Measurements from ENCODE around the gene MAP4K3. TPM values are rescaled to one million over a fixed set of nuclear protein-coding genes. Genes with fewer than 3 reads are reported as not detected.
"Not testable (repeated sequence)": the region's sequence is repeated elsewhere in the genome, so short reads cannot be mapped to it uniquely, and the experiment has no call there.

Gene MAP4K3
- total RNA-seq, 1 experiment from 2014 or later, result 21.4 TPM

DNA sequence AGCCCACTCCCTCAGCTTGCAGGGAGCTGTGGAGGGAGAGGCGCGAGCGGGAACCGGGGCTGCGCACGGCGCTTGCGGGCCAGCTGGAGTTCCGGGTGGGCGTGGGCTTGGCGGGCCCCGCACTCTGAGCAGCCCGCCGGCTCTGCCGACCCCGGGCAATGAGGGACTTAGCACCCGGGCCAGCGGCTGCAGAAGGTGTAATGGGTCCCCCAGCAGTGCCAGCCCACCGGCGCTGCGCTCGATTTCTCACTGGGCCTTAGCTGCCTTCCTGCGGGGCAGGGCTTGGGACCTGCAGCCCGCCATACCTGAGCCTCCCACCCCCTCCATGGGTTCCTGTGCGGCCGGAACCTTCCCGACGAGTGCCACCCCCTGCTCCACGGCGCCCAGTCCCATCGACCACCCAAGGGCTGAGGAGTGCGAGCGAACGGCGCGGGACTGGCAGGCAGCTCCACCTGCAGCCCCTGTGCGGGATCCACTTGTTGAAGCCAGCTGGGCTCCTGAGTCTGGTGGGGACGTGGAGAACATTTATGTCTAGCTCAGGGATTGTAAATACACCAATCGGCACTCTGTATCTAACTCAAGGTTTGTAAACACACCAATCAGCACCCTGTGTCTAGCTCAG lies 192.7 kb downstream of the MAP4K3 start:
- H3K9me3 ChIP-seq (ENCODE audit: control insufficient read depth in 1 of 2, insufficient read depth in 1 of 2, low read depth in 1 of 2, low read length in 2 of 2); ATAC-seq; BruUV-seq (replicated peaks); H3K36me3 ChIP-seq (ENCODE audit: control insufficient read depth in 1 of 2, insufficient read depth in 2 of 2, low read length in 2 of 2); intact Hi-C loops (cut with micrococcal nuclease); H3K4me3 ChIP-seq (replicated peaks in 1 of 2; ENCODE audit: low read depth in 1 of 2, low read length in 2 of 2); H3K9me2 ChIP-seq (ENCODE audit: insufficient read depth); H3K4me2 ChIP-seq (ENCODE audit: low read length); POLR2A ChIA-PET; H2AFZ ChIP-seq (ENCODE audit: low read depth, low read length, poor library complexity, severe bottlenecking); DNase-seq (ENCODE audit: low read depth, low spot score); H3K9ac ChIP-seq (ENCODE audit: low read length); RAD21 ChIA-PET (ENCODE audit: low non-redundant PET in 1 of 2, low total read pairs in 2 of 2, uncharacterized antibody in 2 of 2, unreplicated experiment in 2 of 2); H3K79me2 ChIP-seq (ENCODE audit: insufficient read depth, low read length); H3K4me1 ChIP-seq (ENCODE audit: control insufficient read depth in 1 of 2, insufficient read depth in 2 of 2, low read length in 2 of 2); H4K20me1 ChIP-seq (ENCODE audit: insufficient read depth); CTCF ChIA-PET; H3K27ac ChIP-seq (ENCODE audit: low read depth, low read length); H3K27me3 ChIP-seq (ENCODE audit: insufficient read depth, low read length): not testable (repeated sequence)

DNA sequence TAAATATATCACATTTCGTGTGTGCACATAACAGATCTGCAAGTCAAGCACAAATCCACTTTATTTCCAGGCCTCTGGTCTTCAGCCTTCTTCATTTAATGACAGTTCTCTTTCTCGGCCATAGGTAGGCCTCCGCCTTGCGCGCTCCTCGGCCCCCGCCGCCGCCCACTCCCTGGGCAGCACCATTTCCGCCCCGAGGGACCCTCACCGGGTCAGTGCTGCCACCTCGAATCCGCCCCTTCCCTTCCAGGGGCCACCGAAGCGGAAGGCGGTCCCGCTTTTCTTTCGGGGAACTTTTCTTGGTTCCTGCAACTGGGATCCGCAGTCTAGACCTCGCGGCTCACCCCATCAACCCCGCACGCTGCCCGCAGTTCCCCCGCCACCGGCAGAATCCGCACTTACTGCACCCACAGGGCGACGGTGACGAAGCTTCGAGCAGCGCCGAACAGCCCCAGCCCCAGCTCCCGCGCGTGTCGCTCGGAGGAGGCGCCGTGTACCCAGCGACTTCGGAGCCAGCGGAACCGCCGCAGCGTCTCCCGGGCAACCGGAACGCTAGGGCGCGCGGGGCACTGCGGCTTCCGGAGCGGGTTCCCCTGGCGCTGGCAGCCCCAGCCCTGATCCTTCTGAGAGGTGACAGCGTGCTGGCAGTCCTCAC lies 193.5 kb downstream of the MAP4K3 start, which contains the start of gene CDKL4:
Gene CDKL4, minus strand, starts transcription at position 502 of the 655 bp plus-strand sequence.
- Histone ChIP-seq H3K9me2 (ENCODE audit: insufficient read depth) (no peaks in the 10 kb centered on the region), H4K20me1 (ENCODE audit: insufficient read depth) (no peaks in the 10 kb centered on the region), H2AFZ (ENCODE audit: low read depth, low read length, poor library complexity, severe bottlenecking) (no peak within 1 kb of the TSS), H3K36me3 (ENCODE audit: control insufficient read depth in 1 of 2, insufficient read depth in 2 of 2, low read length in 2 of 2) (no peaks in the 10 kb centered on the region), H3K4me2 (ENCODE audit: low read length) (no peak within 1 kb of the TSS), H3K9ac (ENCODE audit: low read length) (no peak within 1 kb of the TSS), H3K27me3 (ENCODE audit: insufficient read depth, low read length) (no peaks in the 10 kb centered on the region), H3K27ac (ENCODE audit: low read depth, low read length) (no peak within 1 kb of the TSS), H3K9me3 (ENCODE audit: control insufficient read depth in 1 of 2, insufficient read depth in 1 of 2, low read depth in 1 of 2, low read length in 2 of 2) (no peaks in the 10 kb centered on the region), H3K4me3 (replicated peaks in 1 of 2; ENCODE audit: low read depth in 1 of 2, low read length in 2 of 2) (no peak within 1 kb of the TSS), H3K79me2 (ENCODE audit: insufficient read depth, low read length) (no peaks in the 10 kb centered on the region), H3K4me1 (ENCODE audit: control insufficient read depth in 1 of 2, insufficient read depth in 2 of 2, low read length in 2 of 2) (no peaks in the 10 kb centered on the region)
- BruUV-seq (replicated peaks), result no TSS peak
- TF ChIP-seq FOSL1 (IDR thresholded peaks at IDR 0.05; ENCODE audit: low read depth) (no peak), POLR2AphosphoS5 (IDR thresholded peaks at IDR 0.05; ENCODE audit: low read depth, low read length) (no peak), CEBPB (IDR thresholded peaks at IDR 0.05; ENCODE audit: low read depth) (no peak), YY1 (IDR thresholded peaks at IDR 0.05; ENCODE audit: extremely low read depth, insufficient replicate concordance, low read depth, low read length) (no peak), SRF (IDR thresholded peaks at IDR 0.05; ENCODE audit: low read depth) (no peak)
- TF ChIP-seq, protein P1, sequence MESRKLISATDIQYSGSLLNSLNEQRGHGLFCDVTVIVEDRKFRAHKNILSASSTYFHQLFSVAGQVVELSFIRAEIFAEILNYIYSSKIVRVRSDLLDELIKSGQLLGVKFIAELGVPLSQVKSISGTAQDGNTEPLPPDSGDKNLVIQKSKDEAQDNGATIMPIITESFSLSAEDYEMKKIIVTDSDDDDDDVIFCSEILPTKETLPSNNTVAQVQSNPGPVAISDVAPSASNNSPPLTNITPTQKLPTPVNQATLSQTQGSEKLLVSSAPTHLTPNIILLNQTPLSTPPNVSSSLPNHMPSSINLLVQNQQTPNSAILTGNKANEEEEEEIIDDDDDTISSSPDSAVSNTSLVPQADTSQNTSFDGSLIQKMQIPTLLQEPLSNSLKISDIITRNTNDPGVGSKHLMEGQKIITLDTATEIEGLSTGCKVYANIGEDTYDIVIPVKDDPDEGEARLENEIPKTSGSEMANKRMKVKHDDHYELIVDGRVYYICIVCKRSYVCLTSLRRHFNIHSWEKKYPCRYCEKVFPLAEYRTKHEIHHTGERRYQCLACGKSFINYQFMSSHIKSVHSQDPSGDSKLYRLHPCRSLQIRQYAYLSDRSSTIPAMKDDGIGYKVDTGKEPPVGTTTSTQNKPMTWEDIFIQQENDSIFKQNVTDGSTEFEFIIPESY (IDR thresholded peaks at IDR 0.05; ENCODE audit: extremely low read depth, insufficient replicate concordance, low read length), result no peak
- RAD21 ChIA-PET (ENCODE audit: low non-redundant PET in 1 of 2, low total read pairs in 2 of 2, uncharacterized antibody in 2 of 2, unreplicated experiment in 2 of 2), result no interaction called here
- intact Hi-C loops (cut with micrococcal nuclease), result no loop called here
- DNase-seq (ENCODE audit: low read depth, low spot score) (no peak), ATAC-seq (no peak)
- CTCF ChIA-PET, result no interaction called here
- POLR2A ChIA-PET, result no interaction called here
